Panc1 (cell line): ENCODE measurements around the gene CDK1. TPM values are rescaled to one million over a fixed set of nuclear protein-coding genes. Genes with fewer than 3 reads are reported as not detected.

Experiments used
- ATAC-seq: fragments of 200-7000 bp; cut with Tn5 transposase; 2 replicates; pipeline ENCODE4 v1.9.1; 2020; ENCODE audit warnings: mild to moderate bottlenecking, moderate library complexity
- BruUV-seq: library from RNA; stranded (reverse); fragments of 400-500 nt; replicated peaks from 2 replicates; lab custom pipeline; 2021; lab: Mats Ljungman, UMichigan
- CTCF ChIA-PET: fragments of 300-600 bp; sonication (Branson Sonifier 250); formaldehyde crosslinking; loops from one replicate; lab custom pipeline; 2022; ENCODE audit warnings: antibody characterized with exemption; lab: Charles Lee
- POLR2A ChIA-PET: fragments of 300-600 bp; sonication (Branson Sonifier 250); formaldehyde crosslinking; loops from one replicate; lab custom pipeline; 2022; ENCODE audit warnings: antibody characterized with exemption; lab: Charles Lee
- DNase-seq: peaks from one replicate; pipeline ENCODE4 v3.0.0-alpha.2; 2010; ENCODE audit warnings: low read depth, low spot score
- H3K27ac ChIP-seq: 2 replicates; pipeline ENCODE4 v1.5.1; 2011; ENCODE audit warnings: mild to moderate bottlenecking, low read length, inconsistent platforms
- H3K27me3 ChIP-seq: fragments of 200-500 bp; sonication (Bioruptor generic); 2 replicates; pipeline ENCODE4 v1.6.0; 2014; ENCODE audit warnings: low read length, inconsistent platforms; ENCODE audit not compliant: control insufficient read depth, insufficient read depth
- H3K36me3 ChIP-seq: fragments of 200-500 bp; sonication (Bioruptor generic); 2 replicates; pipeline ENCODE4 v1.5.1; 2014; ENCODE audit warnings: inconsistent platforms, mild to moderate bottlenecking, low read length, moderate library complexity; ENCODE audit not compliant: control insufficient read depth, insufficient read depth
- H3K4me1 ChIP-seq: 2 replicates; pipeline ENCODE4 v1.5.1; 2011; ENCODE audit warnings: inconsistent platforms, mild to moderate bottlenecking, low read length, moderate library complexity; ENCODE audit not compliant: control insufficient read depth, insufficient read depth
- H3K4me3 ChIP-seq, 2 experiments: 2 replicates each; pipeline ENCODE4 v1.5.1; 2011 to 2012; ENCODE audit warnings: low read depth in 2 of 2, low read length in 2 of 2, mild to moderate bottlenecking in 2 of 2, inconsistent platforms in 1 of 2, moderate library complexity in 1 of 2
- H3K9me3 ChIP-seq: fragments of 200-500 bp; sonication (Bioruptor generic); 2 replicates; pipeline ENCODE4 v1.5.1; 2014; ENCODE audit warnings: low read depth, mild to moderate bottlenecking, inconsistent platforms, low read length, moderate library complexity; ENCODE audit not compliant: control insufficient read depth, insufficient read depth
- CTCF ChIP-seq: fragments of 450-650 bp; IDR thresholded peaks from 2 replicates; pipeline ENCODE4 v1.5.1; 2017; ENCODE audit warnings: mild to moderate bottlenecking
- POLR2AphosphoS5 ChIP-seq: IDR thresholded peaks from 2 replicates; pipeline ENCODE4 v1.6.1; 2012; ENCODE audit warnings: mild to moderate bottlenecking, low read depth, low read length, moderate library complexity
- REST ChIP-seq, 2 experiments: IDR thresholded peaks; 2 replicates each; pipeline ENCODE4 v1.6.1; 2011 to 2012; ENCODE audit warnings: low read depth in 2 of 2, control low read depth in 1 of 2, low read length in 1 of 2, mild to moderate bottlenecking in 1 of 2, moderate library complexity in 1 of 2; ENCODE audit not compliant: insufficient read depth in 1 of 2
- SIN3A ChIP-seq: IDR thresholded peaks from 2 replicates; pipeline ENCODE4 v1.6.1; 2012; ENCODE audit warnings: low read depth, mild to moderate bottlenecking, low read length, moderate library complexity, borderline replicate concordance; ENCODE audit not compliant: insufficient read depth
- TCF7L2 ChIP-seq: IDR thresholded peaks from 2 replicates; pipeline ENCODE4 v1.6.1; 2011; ENCODE audit warnings: mild to moderate bottlenecking, low read depth, low read length, inconsistent platforms
- in situ Hi-C: cut with HindIII; loops from 2 replicates; pipeline ENCODE4 v1.10.0; 2016; ENCODE audit warnings: low sequenced_read_pairs, low pct_unique_long_range_greater_than_20kb
- intact Hi-C: fragments of 100-400 bp; cut with micrococcal nuclease; formaldehyde crosslinking; loops from one replicate; pipeline ENCODE4 v1.10.0; 2022; ENCODE audit not compliant: unreplicated experiment
- total RNA-seq: library from RNA; stranded (reverse); gene quantifications from one replicate; pipeline ENCODE4 v1.2.1, GENCODE V29; 2021; ENCODE audit not compliant: unreplicated experiment

CDK1 gene
- total RNA-seq, 1 experiment from 2014 or later, result 75.5 TPM

- POLR2A ChIA-PET, result no interaction called here
- H3K27ac ChIP-seq, result no peak overlapping the region
- no peak for ATAC-seq
- H3K4me3 ChIP-seq, result no peak overlapping the region
- H3K9me3 ChIP-seq, result no peaks in the 10 kb centered on the region
- intact Hi-C loops (no loop called here), in situ Hi-C loops (no loop called here)
- H3K36me3 ChIP-seq, result no peaks in the 10 kb centered on the region
- no peaks in the 10 kb centered on the region for H3K4me1 ChIP-seq
- BruUV-seq, result no TSS peak
- no peak for DNase-seq
- CTCF ChIA-PET, result no interaction called here
- no peaks in the 10 kb centered on the region; the same call in none of the 2 replicates for H3K27me3 ChIP-seq
- no peak for TF ChIP-seq SIN3A
- TF ChIP-seq TCF7L2, result no peak
- no peak for TF ChIP-seq REST (IDR thresholded peaks at IDR 0.05; ENCODE audit: insufficient read depth in 1 of 2, low read depth in 2 of 2, low read length in 1 of 2)
- no peak for TF ChIP-seq POLR2AphosphoS5
- no peak for TF ChIP-seq CTCF
Observed at GRCh38 chr10:60842694-60843093, 64.4 kb downstream of the CDK1 start.

Other genes starting within 250 kb of the CDK1 start
- gene RHOBTB1, start 165.7 kb downstream of the CDK1 start, total RNA-seq, result 0.77 TPM